Endothelial cell of umbilical vein (primary cell): ENCODE measurements around the gene TUBB4B. TPM values are rescaled to one million over a fixed set of nuclear protein-coding genes. Genes with fewer than 3 reads are reported as not detected.

Source experiments
- BruUV-seq: library from RNA; stranded (reverse); fragments of 400-500 nt; replicated peaks from 2 replicates; lab custom pipeline; 2021; lab: Mats Ljungman, UMichigan
- CTCF ChIA-PET: fragments of 300-600, 350-600 bp; sonication (Branson Sonifier 250); formaldehyde crosslinking; loops from one replicate; lab custom pipeline; 2021; ENCODE audit warnings: antibody characterized with exemption, inconsistent platforms; lab: Charles Lee
- POLR2A ChIA-PET: fragments of 300-600, 350-600 bp; sonication (Branson Sonifier 250); formaldehyde crosslinking; loops from one replicate; lab custom pipeline; 2021; ENCODE audit warnings: antibody characterized with exemption, inconsistent platforms; lab: Charles Lee
- DNase-seq: peaks from one replicate; pipeline ENCODE4 v3.0.0-alpha.2; 2011; ENCODE audit warnings: low read depth, low spot score
- FAIRE-seq: peaks from 2 replicates; lab custom pipeline; 2011; peaks lifted over from hg19 to GRCh38; lab: Jason Lieb, UNC
- H2AFZ ChIP-seq: 2 replicates; pipeline ENCODE4 v1.6.0; 2012; ENCODE audit warnings: low read depth, low read length, control low read depth, inconsistent platforms
- H3K27ac ChIP-seq: 2 replicates; pipeline ENCODE4 v1.5.1; 2011; ENCODE audit warnings: low read depth, mild to moderate bottlenecking, control low read depth, low read length, moderate library complexity; ENCODE audit not compliant: insufficient read depth
- H3K27me3 ChIP-seq, 2 experiments: 2 replicates each; pipeline versions ENCODE4 v1.6.0 to v1.6.1; 2011; ENCODE audit warnings: low read length in 2 of 2, mixed read lengths in 1 of 2; ENCODE audit not compliant: control insufficient read depth in 2 of 2, insufficient read depth in 2 of 2
- H3K36me3 ChIP-seq, 2 experiments: 2 replicates in 1 of 2; 3 replicates in 1 of 2; pipeline ENCODE4 v1.5.1; 2011; ENCODE audit warnings: low read length in 2 of 2, mild to moderate bottlenecking in 1 of 2, moderate library complexity in 1 of 2; ENCODE audit not compliant: control insufficient read depth in 2 of 2, insufficient read depth in 2 of 2; ENCODE audit errors: extremely low read depth in 1 of 2
- H3K4me1 ChIP-seq: 3 replicates; pipeline ENCODE4 v1.5.1; 2011; ENCODE audit warnings: mild to moderate bottlenecking, low read length; ENCODE audit not compliant: control insufficient read depth, insufficient read depth; ENCODE audit errors: extremely low read depth
- H3K4me2 ChIP-seq: 2 replicates; pipeline ENCODE4 v1.6.1; 2011; ENCODE audit warnings: low read length, control low read depth, mixed read lengths; ENCODE audit not compliant: insufficient read depth
- H3K4me3 ChIP-seq, 3 experiments: fragments of 200-600 bp in 1 of 3; sonication (generic), shearing (Covaris generic) in 1 of 3; replicated peaks in 1 of 3; 2 replicates each; pipeline ENCODE4 v1.5.1; 2011 to 2016; ENCODE audit warnings: control low read depth in 3 of 3, low read length in 3 of 3, mild to moderate bottlenecking in 2 of 3, inconsistent platforms in 1 of 3, low read depth in 1 of 3, moderate library complexity in 1 of 3; ENCODE audit not compliant: insufficient read depth in 1 of 3
- H3K79me2 ChIP-seq: 2 replicates; pipeline ENCODE4 v1.6.0; 2012; ENCODE audit warnings: low read length, inconsistent platforms; ENCODE audit not compliant: control insufficient read depth, insufficient read depth
- H3K9ac ChIP-seq: replicated peaks from 2 replicates; pipeline ENCODE3; 2011; ENCODE audit warnings: low read length, control low read depth; ENCODE audit not compliant: insufficient read depth; ENCODE audit errors: extremely low read depth
- H3K9me1 ChIP-seq: replicated peaks from 3 replicates; pipeline ENCODE4 v1.6.0; 2011; ENCODE audit warnings: mild to moderate bottlenecking, low read length; ENCODE audit not compliant: control insufficient read depth, insufficient read depth; ENCODE audit errors: extremely low read depth
- H3K9me3 ChIP-seq: replicated peaks from 2 replicates; pipeline ENCODE4 v1.5.1; 2012; ENCODE audit warnings: low read length, inconsistent platforms; ENCODE audit not compliant: control insufficient read depth, insufficient read depth
- H4K20me1 ChIP-seq: replicated peaks from 2 replicates; pipeline ENCODE3; 2011; ENCODE audit warnings: mild to moderate bottlenecking, low read length; ENCODE audit not compliant: control insufficient read depth, insufficient read depth; ENCODE audit errors: extremely low read depth
- CTCF ChIP-seq, 2 donors: IDR thresholded peaks; 1 replicate in 1 of 2; 2 replicates in 1 of 2; pipeline ENCODE4 v1.5.1; 2011; ENCODE audit warnings: low read length in 2 of 2, mild to moderate bottlenecking in 2 of 2, moderate library complexity in 2 of 2, control low read depth in 1 of 2, inconsistent platforms in 1 of 2, low read depth in 1 of 2; ENCODE audit not compliant: insufficient read depth in 1 of 2; ENCODE audit errors: extremely low read depth in 1 of 2
- EZH2 ChIP-seq: IDR thresholded peaks from 2 replicates; pipeline ENCODE4 v1.6.1; 2012; ENCODE audit warnings: borderline replicate concordance, low read depth, mild to moderate bottlenecking, moderate library complexity, low read length, inconsistent platforms; ENCODE audit not compliant: severe bottlenecking
- FOS ChIP-seq: IDR thresholded peaks from 2 replicates; pipeline ENCODE4 v1.6.1; 2011; ENCODE audit warnings: mild to moderate bottlenecking, low read length, moderate library complexity, borderline replicate concordance; ENCODE audit not compliant: insufficient read depth
- GATA2 ChIP-seq: IDR thresholded peaks from 2 replicates; pipeline ENCODE4 v1.7.0; 2011; ENCODE audit warnings: low read depth, mild to moderate bottlenecking, moderate library complexity, mixed read lengths, low read length; ENCODE audit not compliant: insufficient read length, insufficient read depth
- JUN ChIP-seq: IDR thresholded peaks from 2 replicates; pipeline ENCODE4 v1.6.1; 2011; ENCODE audit warnings: borderline replicate concordance, low read depth; ENCODE audit not compliant: insufficient read length, insufficient read depth
- POLR2A ChIP-seq: IDR thresholded peaks from 2 replicates; pipeline ENCODE4 v1.6.1; 2012; ENCODE audit warnings: low read depth, mild to moderate bottlenecking, control low read depth, low read length
- POLR2AphosphoS5 ChIP-seq: IDR thresholded peaks from 2 replicates; pipeline ENCODE4 v1.6.1; 2012; ENCODE audit warnings: low read depth, mild to moderate bottlenecking, control low read depth, low read length, moderate library complexity; ENCODE audit not compliant: insufficient read depth
- dilution Hi-C: fragments of 300-500 bp; cut with MboI; formaldehyde crosslinking; loops from one replicate; pipeline ENCODE4 v1.15.0; 2019; ENCODE audit warnings: low sequenced_read_pairs; ENCODE audit not compliant: extremely low pct_ligation_motif_present
- intact Hi-C: fragments of 100-400 bp; cut with micrococcal nuclease; formaldehyde crosslinking; loops from one replicate; pipeline ENCODE4 v1.10.0; 2022
- polyA plus RNA-seq, 4 experiments: library from polyadenylated mRNA; depleted of rRNA in 3 of 4; stranded (reverse) in 3 of 4; unstranded in 1 of 4; fragments of >200 nt; gene quantifications; 2 replicates each; pipeline versions ENCODE4 v1.2.1 to v1.2.3, GENCODE V29; 2011 to 2012; ENCODE audit warnings: missing spikeins in 1 of 4
- total RNA-seq: library from RNA; stranded (reverse); gene quantifications from 2 replicates; pipeline ENCODE4 v1.2.3, GENCODE V29; 2021
- TF ChIP-seq, protein P1 (sequence below): IDR thresholded peaks from 2 replicates; pipeline ENCODE4 v1.6.1; 2011; ENCODE audit not compliant: insufficient read depth, insufficient read length

TUBB4B gene
- total and polyA plus RNA-seq, 2 donors (not counting 3 experiments of a cell fraction or from before 2014, with no cell fraction given), result 418 to 558 TPM

DNA sequence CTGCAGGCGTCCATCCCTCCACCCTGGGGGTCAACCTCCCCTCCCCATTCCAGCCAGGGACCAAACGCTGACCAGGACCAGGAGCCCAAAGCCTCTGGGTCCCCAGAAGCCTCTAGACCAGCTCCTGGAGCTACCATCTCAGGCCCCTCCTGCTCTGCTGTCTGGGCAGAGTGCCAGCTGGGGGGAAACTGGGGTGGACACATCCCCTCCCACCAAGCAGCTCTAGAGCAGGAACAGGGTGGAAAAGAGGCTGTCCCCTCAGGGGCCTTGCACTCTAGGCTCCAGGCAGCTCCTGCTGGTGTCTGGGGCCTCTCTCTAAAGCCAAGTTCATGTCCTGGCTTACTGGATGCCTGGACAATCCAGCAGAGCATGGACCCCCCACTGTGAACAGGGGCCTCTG lies 48.2 kb upstream of the TUBB4B start:
- peaks cover 9% of the 10 kb centered on the region for H3K4me1 ChIP-seq
- no peak overlapping the region for H2AFZ ChIP-seq
- H3K27me3 ChIP-seq, result no peaks in the 10 kb centered on the region
- H3K4me2 ChIP-seq, result no peak overlapping the region
- ChIA-PET CTCF (interaction anchor here (1.0 kb wide), 1 partner anchor 44 kb away, joined by 4 read pairs; no protein-coding TSS in a partner anchor), POLR2A (no interaction called here)
- no peaks in the 10 kb centered on the region for H4K20me1 ChIP-seq
- no peak overlapping the region for H3K4me3 ChIP-seq
- FAIRE-seq, result no peak
- H3K9me1 ChIP-seq, result no peaks in the 10 kb centered on the region
- dilution Hi-C loops, result no loop called here
- TF ChIP-seq GATA2, result no peak
- TF ChIP-seq, protein P1, sequence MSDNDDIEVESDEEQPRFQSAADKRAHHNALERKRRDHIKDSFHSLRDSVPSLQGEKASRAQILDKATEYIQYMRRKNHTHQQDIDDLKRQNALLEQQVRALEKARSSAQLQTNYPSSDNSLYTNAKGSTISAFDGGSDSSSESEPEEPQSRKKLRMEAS, result no peak
- H3K36me3 ChIP-seq, result peaks cover 0 to 14% of the 10 kb centered on the region in 2 experiments
- BruUV-seq, result no TSS peak
- DNase-seq, result no peak
- no peaks in the 10 kb centered on the region for H3K9me3 ChIP-seq
- H3K79me2 ChIP-seq, result peaks cover 15% of the 10 kb centered on the region
- H3K9ac ChIP-seq, result no peak overlapping the region
- no peak overlapping the region for H3K27ac ChIP-seq
- intact Hi-C loops, result no loop called here

- Histone ChIP-seq H3K9me3 (no peaks in the 10 kb centered on the region), H3K4me1 (peaks cover 9% of the 10 kb centered on the region), H3K4me2 (no peak overlapping the region), H3K27me3 (no peaks in the 10 kb centered on the region), H3K9ac (no peak overlapping the region), H3K36me3 (peaks cover 0 to 14% of the 10 kb centered on the region in 2 experiments), H3K79me2 (peaks cover 12% of the 10 kb centered on the region), H3K9me1 (no peaks in the 10 kb centered on the region), H4K20me1 (no peaks in the 10 kb centered on the region), H2AFZ (no peak overlapping the region), H3K27ac (no peak overlapping the region), H3K4me3 (no peak overlapping the region)
- FAIRE-seq (no peak), DNase-seq (no peak)
- intact Hi-C loops, result no loop called here
- ChIA-PET CTCF (interaction anchor here (2.0 kb wide), 1 partner anchor 43 kb away, joined by 6 read pairs; no protein-coding TSS in a partner anchor), POLR2A (no interaction called here)
- no TSS peak for BruUV-seq
- dilution Hi-C loops, result no loop called here
- no peak for TF ChIP-seq FOS
- no peak for TF ChIP-seq POLR2AphosphoS5
- no peak for TF ChIP-seq CTCF (IDR thresholded peaks at IDR 0.05; ENCODE audit: extremely low read depth in 1 of 2, insufficient read depth in 1 of 2, low read depth in 1 of 2, low read length in 2 of 2)
- TF ChIP-seq JUN, result no peak
- TF ChIP-seq POLR2A, result no peak
- TF ChIP-seq EZH2, result no peak
Observed at GRCh38 chr9:137193771-137194170, 47.3 kb upstream of the TUBB4B start.
